Fibroblast of lung (primary cell): Measurements from ENCODE around the gene SORCS2. TPM values are rescaled to one million over a fixed set of nuclear protein-coding genes. Genes with fewer than 3 reads are reported as not detected.

Experiments used
- DNase-seq, 2 donors: peaks; one replicate each; pipeline versions ENCODE4 v3.0.0 to v3.0.0-alpha.2; 2010; ENCODE audit warnings: low read depth in 2 of 2
- H2AFZ ChIP-seq: 2 replicates; pipeline ENCODE4 v1.5.1; 2012; ENCODE audit warnings: low read length, control low read depth, inconsistent platforms
- H3K27ac ChIP-seq: 2 replicates; pipeline ENCODE4 v1.5.1; 2011; ENCODE audit warnings: low read length, control low read depth; ENCODE audit not compliant: insufficient read depth
- H3K27me3 ChIP-seq: 2 replicates; pipeline ENCODE4 v1.5.1; 2011; ENCODE audit warnings: mild to moderate bottlenecking, low read length; ENCODE audit not compliant: control insufficient read depth, insufficient read depth
- H3K36me3 ChIP-seq: 2 replicates; pipeline ENCODE4 v1.5.1; 2011; ENCODE audit warnings: low read length; ENCODE audit not compliant: control insufficient read depth, insufficient read depth
- H3K4me1 ChIP-seq: 2 replicates; pipeline ENCODE4 v1.5.1; 2011; ENCODE audit warnings: low read length; ENCODE audit not compliant: control insufficient read depth, insufficient read depth; ENCODE audit errors: extremely low read depth
- H3K4me2 ChIP-seq: 2 replicates; pipeline ENCODE4 v1.5.1; 2011; ENCODE audit warnings: low read length, control low read depth; ENCODE audit not compliant: insufficient read depth; ENCODE audit errors: extremely low read depth
- H3K4me3 ChIP-seq, 4 experiments: fragments of 200-600 bp in 1 of 4; sonication (generic) in 1 of 4; replicated peaks in 1 of 4; 2 replicates each; pipeline ENCODE4 v1.5.1; 2011 to 2016; ENCODE audit warnings: low read length in 4 of 4, low read depth in 3 of 4, mild to moderate bottlenecking in 3 of 4, control low read depth in 2 of 4, inconsistent platforms in 1 of 4, mixed read lengths in 1 of 4; ENCODE audit not compliant: insufficient read depth in 1 of 4; ENCODE audit errors: control extremely low read depth in 1 of 4
- H3K79me2 ChIP-seq: 2 replicates; pipeline ENCODE4 v1.5.1; 2012; ENCODE audit warnings: mild to moderate bottlenecking, low read length, inconsistent platforms; ENCODE audit not compliant: control insufficient read depth, insufficient read depth
- H3K9ac ChIP-seq: 2 replicates; pipeline ENCODE4 v1.5.1; 2011; ENCODE audit warnings: mild to moderate bottlenecking, low read length, control low read depth; ENCODE audit not compliant: insufficient read depth
- H3K9me3 ChIP-seq: 2 replicates; pipeline ENCODE4 v1.5.1; 2012; ENCODE audit warnings: low read depth, low read length; ENCODE audit not compliant: control insufficient read depth, insufficient read depth
- H4K20me1 ChIP-seq: 2 replicates; pipeline ENCODE4 v1.5.1; 2011; ENCODE audit warnings: low read length; ENCODE audit not compliant: control insufficient read depth, insufficient read depth; ENCODE audit errors: extremely low read depth
- EZH2 ChIP-seq: IDR thresholded peaks from 2 replicates; pipeline ENCODE4 v1.5.1; 2012; ENCODE audit warnings: low read length, control low read depth, mild to moderate bottlenecking; ENCODE audit errors: missing control alignments
- polyA plus RNA-seq, 2 donors: library from polyadenylated mRNA; depleted of rRNA in 1 of 2; stranded (reverse) in 1 of 2; unstranded in 1 of 2; fragments of >200 nt; gene quantifications; 2 replicates each; pipeline ENCODE4 v1.2.1, GENCODE V29; 2011 to 2012; ENCODE audit warnings: missing spikeins in 1 of 2
- total RNA-seq: library from RNA; depleted of rRNA; stranded (reverse); fragments of >200 nt; gene quantifications from 2 replicates; pipeline ENCODE4 v1.2.1, GENCODE V29; 2014
- TF ChIP-seq, protein P1 (sequence below), 2 donors: IDR thresholded peaks in 1 of 2; conservative IDR thresholded peaks in 1 of 2; 1 replicate in 1 of 2; 2 replicates in 1 of 2; pipeline ENCODE4 v1.5.1; 2011 to 2012; ENCODE audit warnings: low read length in 2 of 2, control low read depth in 1 of 2, inconsistent platforms in 1 of 2, low read depth in 1 of 2, mild to moderate bottlenecking in 1 of 2

Gene SORCS2
- total and polyA plus RNA-seq, 2 donors (not counting 1 experiment from before 2014, with no cell fraction given): 0.17 to 0.41 TPM

DNA sequence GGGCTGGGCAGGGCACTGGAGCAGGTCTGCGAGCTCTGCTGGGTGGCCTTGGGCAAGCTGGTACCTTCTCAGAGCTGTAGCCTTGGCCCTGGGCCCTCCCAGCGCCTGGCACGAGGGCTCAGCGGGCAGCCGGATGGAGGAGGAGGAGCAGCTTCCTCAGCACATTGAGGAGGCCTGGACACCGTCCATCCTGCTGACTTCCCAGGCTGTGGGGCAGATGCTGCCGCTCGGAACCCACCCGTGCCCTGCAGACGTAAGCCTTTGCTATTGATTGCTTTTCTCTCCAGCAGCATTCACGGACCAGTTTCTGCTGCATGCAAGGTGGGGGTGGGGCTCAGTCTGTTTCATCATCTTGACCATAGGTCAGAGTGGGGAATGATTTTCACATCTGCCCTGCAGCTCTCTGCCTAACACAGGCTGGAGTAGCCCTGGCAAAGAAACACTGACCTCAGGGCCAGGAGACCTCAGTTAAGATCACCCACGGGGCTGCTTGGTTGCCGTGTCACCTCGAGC lies 323.1 kb downstream of the SORCS2 start:
- no peaks in the 10 kb centered on the region for H4K20me1 ChIP-seq

DNA sequence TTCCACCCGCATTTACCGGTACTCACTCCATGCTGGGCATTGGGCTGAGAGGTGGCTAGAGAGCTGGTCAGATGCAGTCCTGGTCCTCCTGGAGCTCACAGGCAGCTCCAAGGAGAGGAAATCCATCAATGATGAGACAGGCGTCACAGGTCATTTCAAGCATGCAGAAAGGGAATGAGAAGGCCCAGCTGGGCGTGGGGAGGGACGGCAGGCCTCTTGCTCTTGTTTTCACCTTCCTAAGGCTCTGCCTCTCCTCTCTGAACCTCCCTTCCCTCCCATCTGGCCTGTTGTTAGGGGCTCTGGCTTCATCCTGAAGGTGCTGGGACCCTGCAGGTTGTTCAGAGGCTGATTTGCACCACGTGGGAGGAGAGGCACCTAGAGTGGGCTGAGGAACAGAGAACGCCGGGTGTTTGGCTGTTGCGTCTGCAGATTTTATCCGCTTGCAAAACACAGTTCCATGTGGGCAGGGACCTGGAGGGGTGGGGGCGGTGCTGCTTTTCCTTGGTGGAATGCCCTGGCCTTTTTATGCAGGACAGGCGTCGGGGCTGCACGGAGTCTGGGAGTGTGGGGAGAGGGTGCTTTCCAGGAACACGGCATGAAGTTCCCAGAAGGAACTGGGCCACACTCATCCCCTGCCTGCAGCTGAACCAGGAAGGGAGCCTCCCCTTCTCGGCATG lies 323.9 kb downstream of the SORCS2 start:
- Histone ChIP-seq H3K27ac (no peak overlapping the region), H4K20me1 (no peaks in the 10 kb centered on the region), H3K27me3 (peaks cover 5% of the 10 kb centered on the region), H3K9ac (no peak overlapping the region), H3K4me1 (no peaks in the 10 kb centered on the region), H3K36me3 (no peaks in the 10 kb centered on the region), H3K4me3 (no peak overlapping the region), H3K9me3 (no peaks in the 10 kb centered on the region), H3K4me2 (no peak overlapping the region), H2AFZ (no peak overlapping the region), H3K79me2 (no peaks in the 10 kb centered on the region)
- no peak for TF ChIP-seq EZH2
- TF ChIP-seq, protein P1, sequence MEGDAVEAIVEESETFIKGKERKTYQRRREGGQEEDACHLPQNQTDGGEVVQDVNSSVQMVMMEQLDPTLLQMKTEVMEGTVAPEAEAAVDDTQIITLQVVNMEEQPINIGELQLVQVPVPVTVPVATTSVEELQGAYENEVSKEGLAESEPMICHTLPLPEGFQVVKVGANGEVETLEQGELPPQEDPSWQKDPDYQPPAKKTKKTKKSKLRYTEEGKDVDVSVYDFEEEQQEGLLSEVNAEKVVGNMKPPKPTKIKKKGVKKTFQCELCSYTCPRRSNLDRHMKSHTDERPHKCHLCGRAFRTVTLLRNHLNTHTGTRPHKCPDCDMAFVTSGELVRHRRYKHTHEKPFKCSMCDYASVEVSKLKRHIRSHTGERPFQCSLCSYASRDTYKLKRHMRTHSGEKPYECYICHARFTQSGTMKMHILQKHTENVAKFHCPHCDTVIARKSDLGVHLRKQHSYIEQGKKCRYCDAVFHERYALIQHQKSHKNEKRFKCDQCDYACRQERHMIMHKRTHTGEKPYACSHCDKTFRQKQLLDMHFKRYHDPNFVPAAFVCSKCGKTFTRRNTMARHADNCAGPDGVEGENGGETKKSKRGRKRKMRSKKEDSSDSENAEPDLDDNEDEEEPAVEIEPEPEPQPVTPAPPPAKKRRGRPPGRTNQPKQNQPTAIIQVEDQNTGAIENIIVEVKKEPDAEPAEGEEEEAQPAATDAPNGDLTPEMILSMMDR (conservative IDR thresholded peaks at IDR 0.05 in 1 of 2, IDR thresholded peaks at IDR 0.05 in 1 of 2; ENCODE audit: low read depth in 1 of 2, low read length in 2 of 2): no peak
- no peak for DNase-seq

More for the DNA sequence above, 323.1 kb downstream of the SORCS2 start:
- Histone ChIP-seq H2AFZ (no peak overlapping the region), H3K36me3 (no peaks in the 10 kb centered on the region), H3K27me3 (peaks cover 5% of the 10 kb centered on the region), H3K4me2 (no peak overlapping the region), H3K79me2 (no peaks in the 10 kb centered on the region), H3K27ac (no peak overlapping the region), H3K9ac (no peak overlapping the region), H3K9me3 (no peaks in the 10 kb centered on the region), H3K4me3 (no peak overlapping the region), H3K4me1 (no peaks in the 10 kb centered on the region)
- DNase-seq: peak in 1 of 2 donors; percentile 2
- TF ChIP-seq, protein P1 (conservative IDR thresholded peaks at IDR 0.05 in 1 of 2, IDR thresholded peaks at IDR 0.05 in 1 of 2; ENCODE audit: low read depth in 1 of 2, low read length in 2 of 2): no peak
- TF ChIP-seq EZH2: no peak

DNA sequence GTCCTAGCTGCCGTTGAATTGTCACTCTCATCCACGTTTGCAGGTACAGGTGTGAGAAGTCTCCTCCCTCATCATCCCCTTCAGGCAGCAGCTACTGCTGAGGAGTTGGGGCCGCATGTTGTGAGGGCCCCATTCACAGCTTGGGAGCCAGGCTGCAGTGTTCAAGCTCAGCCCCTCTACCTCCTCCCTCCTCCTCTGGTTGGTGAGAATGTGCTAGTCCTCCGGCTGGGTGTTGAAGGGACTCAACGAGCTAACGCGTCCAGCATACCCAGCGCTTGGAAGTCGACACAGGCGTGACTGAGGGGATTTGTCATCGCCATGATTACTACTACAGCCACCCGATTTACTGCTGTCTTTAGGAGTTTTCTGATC lies 324.4 kb downstream of the SORCS2 start:
- H4K20me1 ChIP-seq: no peaks in the 10 kb centered on the region
- no peaks in the 10 kb centered on the region for H3K9me3 ChIP-seq
- H3K9ac ChIP-seq: no peak overlapping the region
- no peak overlapping the region for H3K4me2 ChIP-seq
- no peaks in the 10 kb centered on the region for H3K36me3 ChIP-seq
- no peak overlapping the region for H3K4me3 ChIP-seq
- H3K27me3 ChIP-seq: peaks cover 5% of the 10 kb centered on the region
- no peaks in the 10 kb centered on the region for H3K79me2 ChIP-seq
- no peak overlapping the region for H2AFZ ChIP-seq
- no peak overlapping the region for H3K27ac ChIP-seq
- DNase-seq: no peak
- no peaks in the 10 kb centered on the region for H3K4me1 ChIP-seq
- no peak for TF ChIP-seq EZH2
- TF ChIP-seq, protein P1 (conservative IDR thresholded peaks at IDR 0.05 in 1 of 2, IDR thresholded peaks at IDR 0.05 in 1 of 2; ENCODE audit: low read depth in 1 of 2, low read length in 2 of 2): no peak
